HS-27A (cell line): Measurements from ENCODE around the gene SUGCT.
"Not testable (repeated sequence)": the region's sequence is repeated elsewhere in the genome, so short reads cannot be mapped to it uniquely, and the experiment has no call there.

ENCODE experiments used
- DNase-seq: peaks from one replicate; pipeline ENCODE4 v3.0.0-alpha.2; 2012; ENCODE audit warnings: low read depth, missing footprints

The SUGCT gene

DNA sequence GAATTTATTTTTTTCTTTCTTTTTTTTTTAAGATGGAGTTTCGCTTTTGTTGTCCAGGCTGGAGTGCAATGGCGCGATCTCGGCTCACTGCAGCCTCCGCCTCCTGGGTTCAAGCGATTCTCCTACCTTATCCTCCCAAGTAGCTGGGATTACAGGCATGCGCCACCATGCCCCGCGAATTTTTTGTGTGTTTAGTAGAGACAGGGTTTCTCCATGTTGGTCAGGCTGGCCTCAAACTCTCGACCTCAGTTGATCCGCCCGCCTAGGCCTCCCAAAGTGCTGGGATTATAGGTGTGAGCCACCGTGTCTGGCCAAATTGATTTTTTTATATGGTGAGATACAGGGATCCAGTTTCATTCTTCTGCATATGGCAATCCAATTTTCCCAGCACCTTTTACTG lies 5.1 kb downstream of the SUGCT start:
- not testable (repeated sequence) for DNase-seq

DNA sequence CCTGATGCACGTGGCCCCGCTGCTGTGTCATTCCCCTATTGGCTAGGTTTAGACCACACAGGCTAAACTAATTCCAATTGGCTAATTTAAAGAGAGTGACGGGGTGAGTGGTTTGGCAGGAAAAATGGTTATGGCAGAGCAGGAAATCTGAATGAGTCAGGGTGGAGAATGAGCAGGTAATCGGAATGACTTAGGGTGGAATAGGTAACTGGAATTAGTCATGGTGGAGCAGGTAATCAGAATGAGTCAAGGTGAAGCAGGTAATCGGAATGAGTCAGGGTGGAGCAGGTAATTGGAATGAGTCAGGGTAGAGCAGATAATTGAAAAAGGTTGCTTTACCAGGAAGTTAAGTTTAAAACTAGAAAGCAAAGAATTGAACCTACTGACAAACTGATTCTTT lies 7.1 kb downstream of the SUGCT start:
- not testable (repeated sequence) for DNase-seq

GRCh38 chr7:40145596-40146130 lies 10.9 kb downstream of the SUGCT start:
- not testable (repeated sequence) for DNase-seq

GRCh38 chr7:40147371-40148246 lies 12.8 kb downstream of the SUGCT start:
- DNase-seq: no peak

GRCh38 chr7:40148247-40148580 lies 13.4 kb downstream of the SUGCT start:
- DNase-seq: not testable (repeated sequence)

DNA sequence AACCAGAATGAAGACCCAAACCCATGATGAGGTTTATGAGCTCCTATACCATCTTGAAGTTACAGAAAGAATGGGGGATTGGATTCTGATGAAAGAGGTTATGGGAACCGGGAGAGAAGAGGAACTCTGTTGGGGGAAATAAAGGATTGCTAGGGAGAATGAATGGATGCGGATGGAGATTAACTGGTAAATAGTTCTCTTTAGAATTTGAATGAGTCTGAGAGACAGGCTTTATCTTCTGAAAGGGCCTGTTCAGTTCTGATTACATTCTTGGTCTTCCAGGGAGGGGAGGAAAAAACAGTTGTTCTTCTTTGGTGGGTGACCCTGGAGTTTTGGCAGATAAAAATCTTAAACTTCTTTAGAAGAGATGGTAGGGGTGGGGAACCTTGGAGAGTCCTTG lies 13.9 kb downstream of the SUGCT start:
- DNase-seq: no peak

DNA sequence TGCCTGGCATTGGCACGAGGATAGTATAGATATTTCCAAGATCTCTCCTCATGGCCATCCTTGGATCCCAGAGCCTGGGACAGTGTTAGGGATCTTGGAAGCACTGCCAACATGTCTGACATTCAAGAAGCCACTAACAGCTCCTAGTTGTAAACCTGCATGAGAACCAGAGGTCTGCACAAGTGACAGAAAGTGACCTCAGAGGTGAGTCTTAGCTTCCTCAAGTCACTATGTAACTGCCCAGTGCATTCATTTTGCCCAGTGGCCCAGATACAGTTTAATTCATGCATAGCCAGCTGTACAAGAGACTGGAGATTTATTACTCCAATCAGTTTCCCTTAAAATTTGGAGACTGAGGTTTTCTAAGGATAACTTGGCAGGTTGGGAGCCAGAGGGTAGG lies 16.7 kb downstream of the SUGCT start:
- no peak for DNase-seq

DNA sequence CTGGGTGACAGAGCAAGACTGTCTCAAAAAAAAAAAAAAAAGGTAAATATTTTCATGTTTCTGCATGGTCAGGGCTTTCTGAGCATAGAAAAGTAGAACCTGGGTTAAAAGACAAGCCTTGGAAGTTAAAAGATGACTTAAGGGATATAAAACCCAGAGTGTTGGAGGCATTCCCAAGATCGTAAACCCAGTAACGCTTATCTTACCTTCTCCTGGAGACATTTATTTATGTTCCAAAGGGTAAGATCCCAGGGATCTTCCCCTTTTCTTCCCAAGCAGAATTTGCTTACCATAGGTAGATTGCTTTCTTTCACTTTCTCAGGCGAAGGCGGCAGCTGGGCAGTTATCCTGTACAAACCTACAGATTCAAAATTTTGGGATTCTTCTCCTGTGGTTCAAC lies 22.2 kb downstream of the SUGCT start:
- DNase-seq: no peak

GRCh38 chr7:40162516-40162915 lies 27.7 kb downstream of the SUGCT start:
- peak; percentile 43 for DNase-seq

DNA sequence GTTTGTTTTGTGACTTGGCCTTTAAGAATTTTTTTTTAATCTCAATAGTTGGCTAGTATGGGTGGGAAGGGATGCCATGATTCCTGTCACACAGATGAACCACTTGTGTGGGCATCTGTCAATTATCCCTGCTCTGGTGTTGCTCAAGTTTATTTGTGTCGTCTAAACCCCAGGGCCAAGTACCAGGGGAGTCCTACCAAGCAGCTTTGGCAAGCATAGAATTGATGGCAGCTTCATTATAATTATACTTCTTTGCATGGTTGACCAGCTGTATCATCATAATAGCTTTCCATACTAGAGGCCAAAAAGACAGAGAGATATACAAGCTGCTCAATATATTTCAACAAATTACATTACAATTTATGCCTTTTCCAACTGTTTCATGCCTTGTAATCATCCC lies 30.4 kb downstream of the SUGCT start:
- DNase-seq: no peak

DNA sequence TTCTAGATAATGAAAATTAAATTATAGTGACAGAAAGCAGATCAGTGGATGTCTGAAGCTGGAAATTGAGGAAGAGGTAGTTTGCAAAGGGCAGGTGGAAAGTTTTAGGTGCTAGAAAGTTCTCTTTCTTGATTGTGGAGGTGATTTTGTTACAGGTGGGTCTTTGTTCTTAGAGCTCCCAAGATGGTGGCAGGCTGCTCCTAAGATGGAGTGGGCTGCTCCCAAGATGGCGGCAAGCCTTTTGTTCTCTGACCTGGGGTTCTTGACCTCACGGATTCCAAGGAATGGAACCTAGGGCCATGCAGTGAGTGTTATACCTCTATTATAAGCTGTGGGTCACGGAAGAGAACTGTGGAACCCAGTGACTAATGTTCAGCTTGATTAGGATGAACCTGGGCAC lies 32.5 kb downstream of the SUGCT start:
- no peak for DNase-seq

DNA sequence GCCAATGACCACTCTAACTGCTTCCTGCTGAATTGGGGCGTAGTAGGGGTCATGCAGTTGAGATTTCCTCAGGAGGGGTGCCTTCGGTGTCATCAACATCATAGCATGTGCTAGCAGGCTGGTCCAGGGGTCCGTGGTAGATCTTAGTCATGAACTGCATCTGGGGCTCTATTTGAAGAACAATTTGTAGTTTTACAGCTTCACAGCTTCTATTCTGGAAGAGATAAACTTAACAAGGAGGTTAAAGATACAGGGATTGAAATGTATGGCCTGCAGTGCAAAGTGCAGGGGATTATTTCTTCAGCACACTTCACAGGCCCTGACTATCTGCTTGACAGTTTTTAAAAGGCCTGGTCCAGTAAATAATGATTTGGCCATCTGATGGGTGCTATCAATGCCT lies 33.5 kb downstream of the SUGCT start:
- not testable (repeated sequence) for DNase-seq

DNA sequence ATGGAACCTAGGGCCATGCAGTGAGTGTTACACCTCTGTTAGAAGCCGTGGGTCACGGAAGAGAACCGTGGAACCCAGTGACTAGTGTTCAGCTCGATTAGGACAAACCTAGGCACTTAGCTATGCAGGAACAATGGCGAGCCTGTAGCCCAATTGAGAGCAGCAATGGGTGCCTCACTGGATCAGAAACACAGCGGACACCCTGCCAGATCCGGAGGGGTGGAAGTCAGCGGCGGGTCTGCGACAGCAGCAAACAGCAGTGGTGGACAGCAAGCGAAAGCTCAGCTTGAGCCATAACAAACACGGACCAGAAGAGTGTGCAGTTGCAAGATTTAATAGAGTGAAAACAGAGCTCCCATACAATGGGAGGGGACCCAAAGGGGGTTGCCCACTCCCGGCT lies 38.3 kb downstream of the SUGCT start:
- DNase-seq: not testable (repeated sequence)

DNA sequence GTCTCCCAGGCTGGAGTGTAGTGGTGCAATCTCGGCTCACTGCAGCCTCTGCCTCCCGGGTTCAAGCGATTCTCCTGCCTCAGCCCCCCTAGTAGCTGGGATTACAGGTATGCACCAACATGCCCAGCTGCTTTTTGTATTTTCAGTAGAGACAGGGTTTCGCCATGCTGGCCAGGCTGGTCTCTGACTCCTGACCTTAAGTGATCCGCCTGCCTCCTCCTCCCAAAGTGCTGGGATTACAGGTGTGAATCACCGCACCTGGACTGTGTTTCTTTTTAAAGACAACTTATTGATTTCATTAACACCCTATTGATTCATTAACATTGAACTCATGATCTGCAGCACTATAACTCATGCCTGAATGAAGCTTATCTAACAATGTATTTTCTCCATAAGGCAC lies 40.5 kb downstream of the SUGCT start:
- DNase-seq: not testable (repeated sequence)

DNA sequence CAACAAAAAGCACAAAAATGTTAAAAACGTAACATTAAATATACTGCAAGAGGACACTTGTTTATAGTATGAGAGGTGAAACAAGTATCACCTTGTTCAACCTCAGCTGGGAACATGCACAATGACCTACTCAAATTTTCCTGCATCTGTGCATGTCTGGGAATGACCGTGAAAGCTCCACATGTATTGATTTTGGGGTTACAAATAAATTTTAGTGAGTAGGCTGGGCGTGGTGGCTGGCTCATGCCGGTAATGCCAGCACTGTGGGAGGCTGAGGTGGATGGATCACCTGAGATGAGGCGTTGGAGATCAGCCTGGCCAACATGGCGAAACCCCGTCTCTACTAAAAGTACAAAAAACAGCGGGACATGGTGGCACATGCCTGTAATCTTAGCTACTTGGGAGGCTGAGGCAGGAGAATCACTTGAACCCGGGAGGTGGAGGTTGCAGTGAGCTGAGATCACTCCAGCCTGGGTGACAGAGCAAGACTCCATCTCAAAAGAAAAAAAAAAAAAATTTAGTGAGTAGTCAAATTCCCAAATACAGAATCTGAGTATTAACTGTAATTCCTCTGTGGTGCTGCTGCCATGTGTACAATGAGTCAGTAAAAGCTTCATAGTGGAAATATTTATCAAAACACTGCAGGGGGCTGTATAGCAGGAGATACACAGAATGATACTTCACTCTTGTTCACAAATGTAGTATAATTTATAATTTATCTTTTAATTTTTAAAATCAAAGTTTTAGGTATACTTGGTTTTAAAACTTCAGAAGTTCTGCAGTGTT lies 41.1 kb downstream of the SUGCT start:
- DNase-seq: no peak

DNA sequence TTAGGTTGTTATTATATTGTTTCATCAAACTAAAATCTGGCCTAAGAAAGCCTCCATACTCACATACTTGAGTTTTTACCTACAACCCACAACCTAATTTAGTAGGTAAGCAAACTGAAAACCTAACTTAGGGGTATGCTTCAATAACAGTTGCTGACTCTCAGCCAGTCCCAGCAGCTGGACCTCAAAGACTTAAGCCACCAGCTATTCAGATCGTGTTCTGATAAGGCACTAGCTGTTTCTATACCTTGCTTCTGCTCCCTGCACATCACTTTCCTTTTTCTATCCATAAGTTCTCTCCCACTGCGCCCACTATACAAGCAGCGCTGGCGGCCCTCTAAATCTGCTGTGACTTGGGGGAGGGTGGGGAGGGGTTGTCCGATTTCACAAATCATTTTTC lies 42.3 kb downstream of the SUGCT start:
- DNase-seq: no peak

- DNase-seq: no peak
Observed at GRCh38 chr7:40182452-40182851, 47.6 kb downstream of the SUGCT start.

GRCh38 chr7:40186586-40186985 lies 51.8 kb downstream of the SUGCT start:
- no peak for DNase-seq

DNA sequence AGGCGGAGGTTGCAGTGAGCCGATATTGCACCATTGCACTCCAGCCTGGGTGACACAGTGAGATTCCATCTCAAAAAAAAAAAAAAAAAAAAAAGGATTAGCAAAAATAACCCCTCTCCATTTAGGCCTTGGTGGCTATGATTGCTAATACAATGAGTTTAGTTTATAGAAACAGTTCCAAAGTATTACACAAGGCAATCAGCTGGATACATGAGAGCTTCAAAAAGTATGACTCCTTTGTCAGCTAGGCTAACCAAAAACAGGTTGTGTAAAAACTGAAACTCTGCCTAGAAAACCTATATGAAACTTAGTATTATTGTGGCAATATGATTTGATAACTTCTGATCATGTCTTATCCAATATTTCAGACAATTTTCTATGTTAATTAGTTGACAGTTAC lies 57.2 kb downstream of the SUGCT start:
- DNase-seq: no peak

DNA sequence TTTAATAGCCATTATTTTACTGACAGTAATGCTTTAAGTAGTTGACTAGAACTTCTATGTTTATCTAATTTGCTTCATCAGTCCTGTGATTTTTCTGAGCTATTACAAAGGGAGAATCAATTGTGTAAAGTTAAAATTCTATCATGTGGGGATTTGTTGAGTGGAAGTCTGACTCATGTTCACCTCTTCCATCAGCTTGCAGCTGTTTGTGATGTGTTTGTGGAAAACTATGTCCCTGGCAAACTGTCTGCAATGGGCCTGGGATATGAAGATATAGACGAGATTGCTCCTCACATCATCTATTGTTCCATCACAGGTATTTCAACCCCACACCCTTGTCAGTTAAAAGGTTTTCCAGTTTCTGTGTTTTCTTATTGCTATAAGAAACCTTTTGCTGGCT lies 59.9 kb downstream of the SUGCT start:
- DNase-seq: no peak

- no peak for DNase-seq
Observed at GRCh38 chr7:40197527-40197926, 62.7 kb downstream of the SUGCT start.

- no peak for DNase-seq
Observed at GRCh38 chr7:40199076-40199802, 64.4 kb downstream of the SUGCT start.
